Breast epithelium (tissue), 3 donors: Measurements from ENCODE around the gene PLXNC1.

ENCODE experiments used
- POLR2A ChIP-seq: fragments of 450-650 bp; IDR thresholded peaks from one replicate; pipeline ENCODE4 v1.6.1; 2016; ENCODE audit warnings: antibody characterized with exemption, mild to moderate bottlenecking, moderate library complexity
- TF ChIP-seq, protein P1 (sequence below), 3 donors: fragments of 450-650 bp; IDR thresholded peaks; one replicate each; pipeline ENCODE4 v1.5.1; 2016 to 2017; ENCODE audit warnings: antibody characterized with exemption in 3 of 3, mild to moderate bottlenecking in 3 of 3, moderate library complexity in 3 of 3

DNA sequence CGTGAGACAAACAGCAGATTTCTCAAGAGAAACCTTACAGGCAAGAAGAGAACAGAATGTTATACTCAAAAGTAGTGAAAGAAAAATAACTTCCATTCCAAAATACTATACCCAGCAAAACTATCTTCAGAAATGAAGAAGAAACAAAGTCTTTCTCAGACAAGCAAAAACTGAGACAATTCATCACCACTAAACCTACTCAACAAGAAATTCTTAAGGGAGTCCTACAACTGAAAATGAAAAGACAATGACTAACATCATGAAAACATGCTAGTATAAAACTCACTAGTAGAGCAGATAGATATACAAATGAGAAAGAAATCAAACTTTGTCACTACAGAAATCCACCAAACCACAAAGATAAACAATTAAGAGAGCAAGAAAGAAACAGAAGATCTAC, 204.8 kb downstream of the PLXNC1 start:
- TF ChIP-seq, protein P1, sequence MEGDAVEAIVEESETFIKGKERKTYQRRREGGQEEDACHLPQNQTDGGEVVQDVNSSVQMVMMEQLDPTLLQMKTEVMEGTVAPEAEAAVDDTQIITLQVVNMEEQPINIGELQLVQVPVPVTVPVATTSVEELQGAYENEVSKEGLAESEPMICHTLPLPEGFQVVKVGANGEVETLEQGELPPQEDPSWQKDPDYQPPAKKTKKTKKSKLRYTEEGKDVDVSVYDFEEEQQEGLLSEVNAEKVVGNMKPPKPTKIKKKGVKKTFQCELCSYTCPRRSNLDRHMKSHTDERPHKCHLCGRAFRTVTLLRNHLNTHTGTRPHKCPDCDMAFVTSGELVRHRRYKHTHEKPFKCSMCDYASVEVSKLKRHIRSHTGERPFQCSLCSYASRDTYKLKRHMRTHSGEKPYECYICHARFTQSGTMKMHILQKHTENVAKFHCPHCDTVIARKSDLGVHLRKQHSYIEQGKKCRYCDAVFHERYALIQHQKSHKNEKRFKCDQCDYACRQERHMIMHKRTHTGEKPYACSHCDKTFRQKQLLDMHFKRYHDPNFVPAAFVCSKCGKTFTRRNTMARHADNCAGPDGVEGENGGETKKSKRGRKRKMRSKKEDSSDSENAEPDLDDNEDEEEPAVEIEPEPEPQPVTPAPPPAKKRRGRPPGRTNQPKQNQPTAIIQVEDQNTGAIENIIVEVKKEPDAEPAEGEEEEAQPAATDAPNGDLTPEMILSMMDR (IDR thresholded peaks at IDR 0.05), result no peak
- no peak for TF ChIP-seq POLR2A
